ENCODE data around the gene PTGER1. TPM values are rescaled to one million over a fixed set of nuclear protein-coding genes. Genes with fewer than 3 reads are reported as not detected.
"Not testable (repeated sequence)": the region's sequence is repeated elsewhere in the genome, so short reads cannot be mapped to it uniquely, and the experiment has no call there.

PTGER1 gene
- total RNA-seq, 1 donor from 2014 or later, result not detected

- ATAC-seq (no peak), DNase-seq (ENCODE audit: missing footprints) (peak; percentile 72)
Measured at GRCh38 chr19:14479309-14479974, 4.3 kb upstream of the PTGER1 start.

GRCh38 chr19:14478113-14478545 is 3.0 kb upstream of the PTGER1 start:
- DNase-seq (ENCODE audit: missing footprints) (no peak), ATAC-seq (no peak)
- intact Hi-C loops (cut with DNase I), result loop anchor here (10.0 kb wide), 1 partner anchor 333 kb away; no protein-coding TSS in a partner anchor

More at GRCh38 chr19:14479309-14479974, 4.3 kb upstream of the PTGER1 start:
- intact Hi-C loops (cut with DNase I), result loop anchor here (10.0 kb wide), 1 partner anchor 335 kb away; no protein-coding TSS in a partner anchor

- intact Hi-C loops (cut with DNase I), result loop anchor here (10.0 kb wide), 1 partner anchor 333 kb away; no protein-coding TSS in a partner anchor
- no peak for ATAC-seq
- no peak for DNase-seq (ENCODE audit: missing footprints)
Measured at GRCh38 chr19:14477418-14478112, 2.4 kb upstream of the PTGER1 start.

- DNase-seq (ENCODE audit: missing footprints) (peak; percentile 78), ATAC-seq (peak; percentile 29)
- intact Hi-C loops (cut with DNase I), result loop anchor here (10.0 kb wide), 1 partner anchor 332 kb away; no protein-coding TSS in a partner anchor
Measured at GRCh38 chr19:14476673-14477401, 1.7 kb upstream of the PTGER1 start.

- DNase-seq (ENCODE audit: missing footprints), result no peak
- intact Hi-C loops (cut with DNase I), result loop anchor here (10.0 kb wide), 1 partner anchor 331 kb away; no protein-coding TSS in a partner anchor
- ATAC-seq, result no peak
Measured at GRCh38 chr19:14476327-14476672, 1.1 kb upstream of the PTGER1 start.

GRCh38 chr19:14474827-14475226 is 327 bp downstream of the PTGER1 start:
- intact Hi-C loops (cut with DNase I), result loop anchor here (10.0 kb wide), 1 partner anchor 330 kb away; no protein-coding TSS in a partner anchor
- no peak for ATAC-seq
- no peak for DNase-seq (ENCODE audit: missing footprints)

- no peak for ATAC-seq
- intact Hi-C loops (cut with DNase I), result loop anchor here (10.0 kb wide), 1 partner anchor 329 kb away; no protein-coding TSS in a partner anchor
- DNase-seq (ENCODE audit: missing footprints), result no peak
Measured at GRCh38 chr19:14473978-14474578, 1.1 kb downstream of the PTGER1 start.

GRCh38 chr19:14473073-14473977 is 1.8 kb downstream of the PTGER1 start:
- DNase-seq (ENCODE audit: missing footprints) (no peak), ATAC-seq (no peak)
- intact Hi-C loops (cut with DNase I), result loop anchor here (10.0 kb wide), 1 partner anchor 329 kb away; no protein-coding TSS in a partner anchor

GRCh38 chr19:14472202-14472938 is 2.8 kb downstream of the PTGER1 start:
- peak; percentile 59 for ATAC-seq
- peak; percentile 87 for DNase-seq (ENCODE audit: missing footprints)
- intact Hi-C loops (cut with DNase I), result loop anchor here (10.0 kb wide), 1 partner anchor 328 kb away; no protein-coding TSS in a partner anchor

- ATAC-seq, result no peak
- DNase-seq (ENCODE audit: missing footprints), result no peak
- intact Hi-C loops (cut with DNase I), result loop anchor here (10.0 kb wide), 1 partner anchor 327 kb away; no protein-coding TSS in a partner anchor
Measured at GRCh38 chr19:14471436-14472187, 3.5 kb downstream of the PTGER1 start.

- ATAC-seq (no peak), DNase-seq (ENCODE audit: missing footprints) (no peak)
- intact Hi-C loops (cut with DNase I), result loop anchor here (10.0 kb wide), 1 partner anchor 325 kb away; no protein-coding TSS in a partner anchor
Measured at GRCh38 chr19:14470031-14470876, 4.9 kb downstream of the PTGER1 start.

GRCh38 chr19:14467816-14468215 is 7.3 kb downstream of the PTGER1 start:
- DNase-seq (ENCODE audit: missing footprints), result no peak
- no peak for ATAC-seq
- intact Hi-C loops (cut with DNase I), result no loop called here

GRCh38 chr19:14467391-14467790 is 7.8 kb downstream of the PTGER1 start:
- intact Hi-C loops (cut with DNase I), result no loop called here
- no peak for ATAC-seq

GRCh38 chr19:14463747-14464146 is 11.4 kb downstream of the PTGER1 start:
- intact Hi-C loops (cut with DNase I), result no loop called here
- DNase-seq (ENCODE audit: missing footprints), result no peak
- no peak for ATAC-seq

More at GRCh38 chr19:14467391-14467790, 7.8 kb downstream of the PTGER1 start:
- DNase-seq (ENCODE audit: missing footprints), result no peak

GRCh38 chr19:14462401-14462800 is 12.8 kb downstream of the PTGER1 start:
- intact Hi-C loops (cut with DNase I); DNase-seq (ENCODE audit: missing footprints); ATAC-seq: not testable (repeated sequence)

All from Right ventricle myocardium inferior (tissue), 1 donor.